Adipose tissue (tissue), 3 donors: Measurements from ENCODE around the gene FSHR. TPM values are rescaled to one million over a fixed set of nuclear protein-coding genes. Genes with fewer than 3 reads are reported as not detected.

ENCODE experiments used
- H3K27ac ChIP-seq: one replicate; pipeline ENCODE4 v1.5.1; 2013; ENCODE audit warnings: low read depth, low read length
- WGBS, 3 donors: extraction: QIAGEN DNeasy Blood & Tissue Kit; methylation state at CpG; one replicate each; pipeline ENCODE4 v1.1.7; 2013; 5-methylcytosine and 5-hydroxymethylcytosine counted together
- polyA plus RNA-seq, 3 donors: library from polyadenylated mRNA; stranded (reverse); fragments of 200-250 nt; gene quantifications; one replicate each; pipeline ENCODE4 v1.2.3, GENCODE V29; 2013
- donor health status: healthy with polysubstance abuse.
- donor health status: Bipolar disorder and iron deficiency.
- donor health status: healthy.

The FSHR gene
- polyA plus RNA-seq, 3 donors, result not detected

- 63 to 77% (median 77%) methylated on average over 2 of the region's 2 CpGs for WGBS, 3 donors
- H3K27ac ChIP-seq, result no peak overlapping the region
Observed at GRCh38 chr2:48993576-48993975, 160.7 kb downstream of the FSHR start.

- 80 to 88% (median 88%) methylated on average over 3 of the region's 3 CpGs for WGBS, 3 donors
- H3K27ac ChIP-seq, result no peak overlapping the region
Observed at GRCh38 chr2:48991415-48992131, 162.7 kb downstream of the FSHR start.

- 63 to 69% (median 64%) methylated on average over 5 of the region's 5 CpGs for WGBS, 3 donors
- no peak overlapping the region for H3K27ac ChIP-seq
Observed at GRCh38 chr2:48984922-48985321, 169.4 kb downstream of the FSHR start.

GRCh38 chr2:48983551-48983950, 170.8 kb downstream of the FSHR start:
- WGBS, 3 donors, result 74 to 98% (median 94%) methylated on average over 1 of the region's 1 CpG

GRCh38 chr2:48982887-48983435, 171.4 kb downstream of the FSHR start:
- 75 to 80% (median 79%) methylated on average over 4 of the region's 4 CpGs for WGBS, 3 donors

More at GRCh38 chr2:48983551-48983950, 170.8 kb downstream of the FSHR start:
- no peak overlapping the region for H3K27ac ChIP-seq

GRCh38 chr2:48980846-48981245, 173.5 kb downstream of the FSHR start:
- 68 to 95% (median 92%) methylated on average over 2 of the region's 2 CpGs for WGBS, 3 donors
- H3K27ac ChIP-seq, result no peak overlapping the region

More at GRCh38 chr2:48982887-48983435, 171.4 kb downstream of the FSHR start:
- H3K27ac ChIP-seq, result no peak overlapping the region

GRCh38 chr2:48979691-48980090, 174.6 kb downstream of the FSHR start:
- H3K27ac ChIP-seq, result no peak overlapping the region
- WGBS, 3 donors, result 89 to 100% (median 98%) methylated on average over 4 of the region's 4 CpGs

- no peak overlapping the region for H3K27ac ChIP-seq
Observed at GRCh38 chr2:48978131-48978530, 176.2 kb downstream of the FSHR start.

GRCh38 chr2:48971801-48972200, 182.5 kb downstream of the FSHR start:
- 87 to 92% (median 91%) methylated on average over 2 of the region's 2 CpGs for WGBS, 3 donors
- no peak overlapping the region for H3K27ac ChIP-seq

GRCh38 chr2:48968011-48968410, 186.3 kb downstream of the FSHR start:
- WGBS, 3 donors, result 58 to 78% (median 78%) methylated on average over 4 of the region's 4 CpGs
- no peak overlapping the region for H3K27ac ChIP-seq

GRCh38 chr2:48965204-48965603, 189.1 kb downstream of the FSHR start:
- 30 to 57% (median 54%) methylated on average over 1 of the region's 1 CpG for WGBS, 3 donors
- H3K27ac ChIP-seq, result no peak overlapping the region

- H3K27ac ChIP-seq, result no peak overlapping the region
- 52 to 68% (median 61%) methylated on average over 4 of the region's 4 CpGs for whole genome bisulfite sequencing, 3 donors
Observed at GRCh38 chr2:48961009-48961408, 193.3 kb downstream of the FSHR start.

GRCh38 chr2:48954935-48955334, 199.4 kb downstream of the FSHR start:
- no peak overlapping the region for H3K27ac ChIP-seq

- 65 to 90% (median 88%) methylated on average over 3 of the region's 3 CpGs for WGBS, 3 donors
- H3K27ac ChIP-seq, result no peak overlapping the region
Observed at GRCh38 chr2:48954311-48954710, 200.0 kb downstream of the FSHR start.

GRCh38 chr2:48952614-48953013, 201.7 kb downstream of the FSHR start:
- no peak overlapping the region for H3K27ac ChIP-seq
- WGBS, 3 donors, result 74 to 90% (median 84%) methylated on average over 3 of the region's 3 CpGs

GRCh38 chr2:48952143-48952542, 202.2 kb downstream of the FSHR start:
- H3K27ac ChIP-seq, result no peak overlapping the region
- 47 to 61% (median 47%) methylated on average over 5 of the region's 5 CpGs for WGBS, 3 donors

- WGBS, 3 donors, result 32 to 40% (median 34%) methylated on average over 6 of the region's 6 CpGs
- no peak overlapping the region for H3K27ac ChIP-seq
Observed at GRCh38 chr2:48948400-48949125, 205.8 kb downstream of the FSHR start.

GRCh38 chr2:48946449-48947048, 207.8 kb downstream of the FSHR start:
- no peak overlapping the region for H3K27ac ChIP-seq
- 47 to 50% (median 47%) methylated on average over 2 of the region's 2 CpGs for WGBS, 3 donors

GRCh38 chr2:48944956-48945355, 209.4 kb downstream of the FSHR start:
- H3K27ac ChIP-seq, result no peak overlapping the region
- WGBS, 3 donors, result 76 to 88% (median 87%) methylated on average over 1 of the region's 1 CpG
